Measurements from ENCODE around the gene IFT80. TPM values are rescaled to one million over a fixed set of nuclear protein-coding genes. Genes with fewer than 3 reads are reported as not detected.

IFT80 gene
- polyA plus RNA-seq, 1 of the 3 experiments (the other 2 are of a cell fraction), result 10.5 TPM

DNA sequence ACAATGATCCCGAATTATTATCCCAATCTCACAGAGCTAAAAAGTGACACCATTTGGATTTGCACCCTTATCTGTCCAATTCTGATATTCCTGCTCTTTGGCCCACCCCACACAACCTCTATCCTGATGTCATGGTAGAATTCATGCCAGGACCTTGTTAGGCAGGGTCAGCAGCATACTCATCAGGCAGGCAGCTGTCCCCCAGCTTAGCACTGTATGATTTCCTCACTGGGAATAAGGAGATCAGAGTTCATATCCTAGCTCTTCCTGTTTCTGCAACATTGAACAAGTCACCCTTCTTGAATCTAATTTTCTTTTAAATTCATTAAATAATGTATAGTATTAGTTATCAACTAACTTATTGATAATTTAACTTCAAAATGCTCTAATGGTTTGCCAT lies 185.8 kb downstream of the IFT80 start:
- 47% methylated on average over 1 of the region's 1 CpG for WGBS (ENCODE audit: low lambda C conversion rate)
- no peak overlapping the region for H3K9ac ChIP-seq
- CTCF ChIA-PET, result interaction anchor here (1.0 to 1.2 kb wide), 2 partner anchors 9 to 12 kb away, joined by 3 read pairs; partner anchors contain the start of gene C3orf80
- H2AFZ ChIP-seq (ENCODE audit: low read depth), result no peak overlapping the region
- no peak overlapping the region for H3K4me3 ChIP-seq (ENCODE audit: low read depth in 2 of 2, low read length in 1 of 2)
- no peaks in the 10 kb centered on the region for H3K79me2 ChIP-seq (ENCODE audit: insufficient read depth)
- H3K27me3 ChIP-seq (ENCODE audit: insufficient read depth), result no peaks in the 10 kb centered on the region; the same call in 1 of the 2 replicates
- DNase-seq, result no peak
- POLR2A ChIA-PET, result no interaction called here
- H3K27ac ChIP-seq (ENCODE audit: low read depth in 2 of 2, low read length in 1 of 2), result no peak overlapping the region
- no peaks in the 10 kb centered on the region for H3K9me3 ChIP-seq
- no peak overlapping the region for H3K4me2 ChIP-seq
- H3K4me1 ChIP-seq (ENCODE audit: control insufficient read depth in 1 of 2, insufficient read depth in 2 of 2, low read depth in 1 of 2, low read length in 1 of 2), result no peaks in the 10 kb centered on the region; a peak in 1 of 4 replicates
- no peaks in the 10 kb centered on the region for H3K9me2 ChIP-seq
- H3K36me3 ChIP-seq (replicated peaks in 1 of 2; ENCODE audit: control insufficient read depth in 1 of 2, insufficient read depth in 2 of 2, low read length in 1 of 2), result no peaks in the 10 kb centered on the region
- TF ChIP-seq, protein P1, sequence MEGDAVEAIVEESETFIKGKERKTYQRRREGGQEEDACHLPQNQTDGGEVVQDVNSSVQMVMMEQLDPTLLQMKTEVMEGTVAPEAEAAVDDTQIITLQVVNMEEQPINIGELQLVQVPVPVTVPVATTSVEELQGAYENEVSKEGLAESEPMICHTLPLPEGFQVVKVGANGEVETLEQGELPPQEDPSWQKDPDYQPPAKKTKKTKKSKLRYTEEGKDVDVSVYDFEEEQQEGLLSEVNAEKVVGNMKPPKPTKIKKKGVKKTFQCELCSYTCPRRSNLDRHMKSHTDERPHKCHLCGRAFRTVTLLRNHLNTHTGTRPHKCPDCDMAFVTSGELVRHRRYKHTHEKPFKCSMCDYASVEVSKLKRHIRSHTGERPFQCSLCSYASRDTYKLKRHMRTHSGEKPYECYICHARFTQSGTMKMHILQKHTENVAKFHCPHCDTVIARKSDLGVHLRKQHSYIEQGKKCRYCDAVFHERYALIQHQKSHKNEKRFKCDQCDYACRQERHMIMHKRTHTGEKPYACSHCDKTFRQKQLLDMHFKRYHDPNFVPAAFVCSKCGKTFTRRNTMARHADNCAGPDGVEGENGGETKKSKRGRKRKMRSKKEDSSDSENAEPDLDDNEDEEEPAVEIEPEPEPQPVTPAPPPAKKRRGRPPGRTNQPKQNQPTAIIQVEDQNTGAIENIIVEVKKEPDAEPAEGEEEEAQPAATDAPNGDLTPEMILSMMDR (IDR thresholded peaks at IDR 0.05), result no peak
- no peak for TF ChIP-seq RCOR1 (IDR thresholded peaks at IDR 0.05; ENCODE audit: low read length)
- TF ChIP-seq, protein P2, sequence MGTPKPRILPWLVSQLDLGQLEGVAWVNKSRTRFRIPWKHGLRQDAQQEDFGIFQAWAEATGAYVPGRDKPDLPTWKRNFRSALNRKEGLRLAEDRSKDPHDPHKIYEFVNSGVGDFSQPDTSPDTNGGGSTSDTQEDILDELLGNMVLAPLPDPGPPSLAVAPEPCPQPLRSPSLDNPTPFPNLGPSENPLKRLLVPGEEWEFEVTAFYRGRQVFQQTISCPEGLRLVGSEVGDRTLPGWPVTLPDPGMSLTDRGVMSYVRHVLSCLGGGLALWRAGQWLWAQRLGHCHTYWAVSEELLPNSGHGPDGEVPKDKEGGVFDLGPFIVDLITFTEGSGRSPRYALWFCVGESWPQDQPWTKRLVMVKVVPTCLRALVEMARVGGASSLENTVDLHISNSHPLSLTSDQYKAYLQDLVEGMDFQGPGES (IDR thresholded peaks at IDR 0.05; ENCODE audit: low read depth, low read length), result no peak
- no peak for TF ChIP-seq YY1 (IDR thresholded peaks at IDR 0.05; ENCODE audit: low read depth)
- TF ChIP-seq, protein P3, sequence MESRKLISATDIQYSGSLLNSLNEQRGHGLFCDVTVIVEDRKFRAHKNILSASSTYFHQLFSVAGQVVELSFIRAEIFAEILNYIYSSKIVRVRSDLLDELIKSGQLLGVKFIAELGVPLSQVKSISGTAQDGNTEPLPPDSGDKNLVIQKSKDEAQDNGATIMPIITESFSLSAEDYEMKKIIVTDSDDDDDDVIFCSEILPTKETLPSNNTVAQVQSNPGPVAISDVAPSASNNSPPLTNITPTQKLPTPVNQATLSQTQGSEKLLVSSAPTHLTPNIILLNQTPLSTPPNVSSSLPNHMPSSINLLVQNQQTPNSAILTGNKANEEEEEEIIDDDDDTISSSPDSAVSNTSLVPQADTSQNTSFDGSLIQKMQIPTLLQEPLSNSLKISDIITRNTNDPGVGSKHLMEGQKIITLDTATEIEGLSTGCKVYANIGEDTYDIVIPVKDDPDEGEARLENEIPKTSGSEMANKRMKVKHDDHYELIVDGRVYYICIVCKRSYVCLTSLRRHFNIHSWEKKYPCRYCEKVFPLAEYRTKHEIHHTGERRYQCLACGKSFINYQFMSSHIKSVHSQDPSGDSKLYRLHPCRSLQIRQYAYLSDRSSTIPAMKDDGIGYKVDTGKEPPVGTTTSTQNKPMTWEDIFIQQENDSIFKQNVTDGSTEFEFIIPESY (IDR thresholded peaks at IDR 0.05; ENCODE audit: borderline replicate concordance, low read depth), result no peak
- no peak for TF ChIP-seq POLR2AphosphoS5 (IDR thresholded peaks at IDR 0.05; ENCODE audit: low read depth, low read length)
- TF ChIP-seq NRF1 (IDR thresholded peaks at IDR 0.05; ENCODE audit: low read depth, low read length), result no peak
- TF ChIP-seq MXI1 (IDR thresholded peaks at IDR 0.05; ENCODE audit: low read depth, low read length), result no peak
- no peaks in the 10 kb centered on the region for H4K20me1 ChIP-seq (ENCODE audit: insufficient read depth)
- H3F3A ChIP-seq (replicated peaks; ENCODE audit: insufficient read depth), result no peaks in the 10 kb centered on the region

DNA sequence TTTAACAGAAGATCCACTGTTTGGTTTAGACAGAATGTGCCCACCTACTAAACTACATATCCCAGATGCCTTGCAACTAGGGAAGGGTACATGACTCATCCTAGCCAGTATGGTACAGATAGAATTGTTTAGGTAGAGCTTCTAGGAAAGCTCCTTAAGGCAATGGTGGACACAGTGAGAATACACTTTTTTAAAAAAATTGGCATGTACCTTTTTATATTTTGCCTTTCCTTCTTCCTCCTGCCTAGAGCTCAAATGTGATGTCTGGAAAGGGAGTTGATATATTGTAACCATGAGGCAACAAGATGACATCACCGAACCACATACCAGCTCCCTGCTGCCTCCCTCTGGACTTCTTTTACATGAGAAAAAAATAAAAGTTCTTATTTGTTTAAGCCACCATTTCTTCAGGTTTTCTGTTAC lies 188.2 kb downstream of the IFT80 start:
- Histone ChIP-seq H3K4me3 (ENCODE audit: low read depth in 2 of 2, low read length in 1 of 2) (no peak overlapping the region; a peak in 1 of 4 replicates), H3K4me1 (ENCODE audit: control insufficient read depth in 1 of 2, insufficient read depth in 2 of 2, low read depth in 1 of 2, low read length in 1 of 2) (no peaks in the 10 kb centered on the region), H4K20me1 (ENCODE audit: insufficient read depth) (no peaks in the 10 kb centered on the region), H2AFZ (ENCODE audit: low read depth) (no peak overlapping the region), H3K27me3 (ENCODE audit: insufficient read depth) (no peaks in the 10 kb centered on the region; the same call in 1 of the 2 replicates), H3K4me2 (no peak overlapping the region), H3K9ac (no peak overlapping the region), H3K9me3 (no peaks in the 10 kb centered on the region), H3K27ac (ENCODE audit: low read depth in 2 of 2, low read length in 1 of 2) (no peak overlapping the region), H3K79me2 (ENCODE audit: insufficient read depth) (no peaks in the 10 kb centered on the region), H3K36me3 (replicated peaks in 1 of 2; ENCODE audit: control insufficient read depth in 1 of 2, insufficient read depth in 2 of 2, low read length in 1 of 2) (no peaks in the 10 kb centered on the region), H3K9me2 (no peaks in the 10 kb centered on the region), H3F3A (replicated peaks; ENCODE audit: insufficient read depth) (no peaks in the 10 kb centered on the region)
- DNase-seq, result no peak
- ChIA-PET POLR2A (no interaction called here), CTCF (interaction anchor here (0.7 to 2.8 kb wide), 5 partner anchors 15 to 394 kb away, joined by 3 to 9 read pairs (median 4); partner anchors contain the start of gene C3orf80)
- WGBS (ENCODE audit: low lambda C conversion rate), result 75% methylated on average over 1 of the region's 1 CpG
- TF ChIP-seq FOSL2 (IDR thresholded peaks at IDR 0.05; ENCODE audit: borderline replicate concordance, low read depth) (peak; percentile 56; the same call in 1 of the 2 replicates), SMC3 (IDR thresholded peaks at IDR 0.05; ENCODE audit: low read depth, low read length) (peak; percentile 28), JUND (IDR thresholded peaks at IDR 0.05) (peak; percentile 13; the same call in 1 of the 2 replicates), CHD2 (IDR thresholded peaks at IDR 0.05; ENCODE audit: low read length, partially characterized antibody) (no peak), GABPA (IDR thresholded peaks at IDR 0.05; ENCODE audit: low read depth) (no peak), RXRA (IDR thresholded peaks at IDR 0.05; ENCODE audit: borderline replicate concordance, low read depth) (no peak), ELF1 (IDR thresholded peaks at IDR 0.05) (no peak), RCOR1 (IDR thresholded peaks at IDR 0.05; ENCODE audit: low read length) (no peak)
- TF ChIP-seq, protein P4, sequence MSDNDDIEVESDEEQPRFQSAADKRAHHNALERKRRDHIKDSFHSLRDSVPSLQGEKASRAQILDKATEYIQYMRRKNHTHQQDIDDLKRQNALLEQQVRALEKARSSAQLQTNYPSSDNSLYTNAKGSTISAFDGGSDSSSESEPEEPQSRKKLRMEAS (IDR thresholded peaks at IDR 0.05; ENCODE audit: low read depth), result no peak
- TF ChIP-seq, protein P5, sequence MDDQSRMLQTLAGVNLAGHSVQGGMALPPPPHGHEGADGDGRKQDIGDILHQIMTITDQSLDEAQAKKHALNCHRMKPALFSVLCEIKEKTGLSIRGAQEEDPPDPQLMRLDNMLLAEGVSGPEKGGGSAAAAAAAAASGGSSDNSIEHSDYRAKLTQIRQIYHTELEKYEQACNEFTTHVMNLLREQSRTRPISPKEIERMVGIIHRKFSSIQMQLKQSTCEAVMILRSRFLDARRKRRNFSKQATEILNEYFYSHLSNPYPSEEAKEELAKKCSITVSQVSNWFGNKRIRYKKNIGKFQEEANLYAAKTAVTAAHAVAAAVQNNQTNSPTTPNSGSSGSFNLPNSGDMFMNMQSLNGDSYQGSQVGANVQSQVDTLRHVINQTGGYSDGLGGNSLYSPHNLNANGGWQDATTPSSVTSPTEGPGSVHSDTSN (IDR thresholded peaks at IDR 0.05), result no peak
- TF ChIP-seq, protein P1 (IDR thresholded peaks at IDR 0.05), result peak; percentile 45
